NK-92 treated with Interleukin-12 subunit alpha and Interleukin-12 subunit beta, amount 100 ng/mL, for 24 hours (cell line): ENCODE data around the gene C21orf91.

Source experiments
- DNase-seq: peaks from one replicate; lab custom pipeline; 2025; lab: John Stamatoyannopoulos, UW

The C21orf91 gene

DNA sequence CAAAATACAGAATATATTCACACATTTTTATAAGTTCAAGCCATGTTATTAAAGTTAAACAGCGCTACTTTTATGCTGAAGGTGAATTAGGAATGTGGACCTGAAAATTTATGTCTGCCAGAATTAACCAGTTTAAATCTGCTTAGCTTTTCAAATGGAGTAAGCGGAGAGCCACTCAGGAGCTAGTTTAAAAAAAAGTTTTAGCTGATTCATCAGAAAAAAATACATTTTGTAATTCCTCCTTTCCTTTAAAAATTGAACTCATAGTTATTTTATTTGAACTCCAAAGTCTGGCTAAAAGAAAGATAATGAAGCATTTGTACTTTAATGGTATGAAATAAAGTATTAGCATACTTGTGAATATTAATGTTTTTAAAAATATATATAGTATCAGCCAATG is 21.2 kb downstream of the C21orf91 start:
- no peak for DNase-seq

DNA sequence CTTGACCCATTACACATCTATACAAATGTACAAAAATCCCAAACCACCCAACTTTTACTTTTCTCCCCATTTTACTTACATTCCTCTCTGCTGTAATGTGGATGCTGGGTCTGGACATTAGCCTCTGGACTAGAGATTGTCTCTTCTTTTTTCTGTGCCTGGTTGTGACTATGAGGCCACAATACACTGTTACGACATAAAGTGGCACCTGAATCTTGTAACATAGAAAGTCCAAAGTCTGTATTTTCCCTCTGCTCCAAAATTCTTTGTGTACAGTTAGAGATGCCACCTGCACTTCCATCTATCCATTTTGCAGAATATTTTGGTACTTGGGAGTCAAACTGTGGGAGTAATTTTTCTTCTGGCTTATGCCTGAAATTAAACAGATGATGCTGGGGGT is 22.7 kb downstream of the C21orf91 start:
- no peak for DNase-seq

DNA sequence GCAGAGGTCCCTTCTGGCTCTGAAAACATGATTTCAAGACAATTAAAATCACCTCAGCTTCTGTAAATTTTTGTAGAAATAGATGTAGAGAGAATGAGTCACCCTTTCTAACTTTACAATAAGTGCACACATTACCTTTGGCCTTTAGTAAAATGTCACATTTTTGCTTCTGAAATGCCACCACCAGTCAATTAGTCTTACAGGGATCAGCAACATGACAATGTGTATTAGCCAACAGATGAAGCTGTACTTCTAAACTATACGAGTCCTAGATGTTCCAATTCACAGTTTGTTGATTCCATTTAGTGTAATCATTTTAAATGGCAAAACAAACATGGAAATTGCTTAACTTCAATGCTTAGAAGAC is 23.1 kb downstream of the C21orf91 start:
- no peak for DNase-seq

DNA sequence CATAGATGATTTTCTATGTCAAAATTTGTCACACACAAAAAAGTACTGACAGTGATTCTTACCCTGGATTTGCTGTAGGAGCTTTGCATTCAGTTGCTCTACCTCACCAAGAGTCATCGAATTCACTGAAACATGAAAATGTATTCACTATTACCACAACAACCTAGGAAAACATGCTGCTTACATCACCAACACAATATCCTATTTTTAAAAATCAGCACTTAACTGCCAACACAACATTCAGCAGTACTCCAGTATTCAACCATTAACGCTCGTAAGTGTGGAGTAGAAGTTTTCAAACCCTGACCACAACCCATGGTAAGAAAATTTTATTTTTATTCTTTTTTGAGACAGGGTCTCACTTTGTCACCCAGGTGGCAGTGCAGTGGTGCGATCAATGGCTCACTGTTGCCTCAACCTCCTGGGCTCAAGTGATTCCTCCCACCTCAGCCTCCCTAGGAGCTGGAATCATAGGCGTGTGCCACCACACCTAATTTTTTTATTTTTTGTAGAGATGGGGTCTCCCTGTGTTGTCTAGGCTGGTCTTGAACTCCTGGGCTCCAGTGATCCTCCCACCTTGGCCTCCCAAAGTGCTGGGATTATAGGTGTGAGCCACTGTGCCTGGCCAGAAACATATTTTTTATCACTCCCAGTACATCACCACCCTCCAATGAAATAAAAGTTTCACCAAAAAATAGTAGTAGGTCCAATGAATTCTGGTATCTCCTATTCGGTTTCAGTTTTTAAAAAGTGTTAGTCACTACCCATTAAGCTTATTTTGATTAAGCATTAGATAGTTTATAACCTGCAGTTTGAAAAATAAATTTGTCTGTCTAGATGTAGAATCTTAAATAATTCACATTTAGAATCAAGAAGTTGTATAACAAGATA is 23.8 kb downstream of the C21orf91 start:
- DNase-seq, result no peak

DNA sequence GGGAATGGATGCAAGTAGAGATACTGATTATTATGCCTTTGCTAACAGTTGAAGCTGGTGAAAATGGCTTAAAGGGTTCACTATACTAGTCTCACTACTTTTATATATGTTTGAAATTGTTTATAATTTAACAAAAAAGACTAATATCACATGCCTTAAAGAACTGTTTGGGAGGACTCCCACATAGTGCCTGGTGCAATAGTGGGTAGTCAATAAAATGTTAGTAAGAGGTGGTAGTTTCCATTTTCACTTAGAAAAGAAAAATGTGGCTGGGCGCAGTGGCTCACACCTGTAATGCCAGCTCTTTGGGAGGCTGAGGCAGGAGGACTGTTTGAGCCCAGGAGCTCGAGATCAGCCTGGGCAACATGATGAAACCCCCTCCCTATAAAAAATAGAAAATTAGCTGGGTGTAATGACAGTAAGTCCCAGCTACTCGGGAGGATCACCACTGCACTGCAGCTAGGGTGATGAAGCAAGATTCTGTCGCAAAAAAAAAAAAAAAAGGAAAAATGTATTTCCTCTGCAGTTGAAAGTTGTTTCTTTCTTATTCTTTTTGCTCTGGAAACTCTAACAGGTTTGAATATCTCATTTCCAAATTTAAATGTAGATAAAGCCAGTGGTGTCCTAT is 24.5 kb downstream of the C21orf91 start:
- no peak for DNase-seq

DNA sequence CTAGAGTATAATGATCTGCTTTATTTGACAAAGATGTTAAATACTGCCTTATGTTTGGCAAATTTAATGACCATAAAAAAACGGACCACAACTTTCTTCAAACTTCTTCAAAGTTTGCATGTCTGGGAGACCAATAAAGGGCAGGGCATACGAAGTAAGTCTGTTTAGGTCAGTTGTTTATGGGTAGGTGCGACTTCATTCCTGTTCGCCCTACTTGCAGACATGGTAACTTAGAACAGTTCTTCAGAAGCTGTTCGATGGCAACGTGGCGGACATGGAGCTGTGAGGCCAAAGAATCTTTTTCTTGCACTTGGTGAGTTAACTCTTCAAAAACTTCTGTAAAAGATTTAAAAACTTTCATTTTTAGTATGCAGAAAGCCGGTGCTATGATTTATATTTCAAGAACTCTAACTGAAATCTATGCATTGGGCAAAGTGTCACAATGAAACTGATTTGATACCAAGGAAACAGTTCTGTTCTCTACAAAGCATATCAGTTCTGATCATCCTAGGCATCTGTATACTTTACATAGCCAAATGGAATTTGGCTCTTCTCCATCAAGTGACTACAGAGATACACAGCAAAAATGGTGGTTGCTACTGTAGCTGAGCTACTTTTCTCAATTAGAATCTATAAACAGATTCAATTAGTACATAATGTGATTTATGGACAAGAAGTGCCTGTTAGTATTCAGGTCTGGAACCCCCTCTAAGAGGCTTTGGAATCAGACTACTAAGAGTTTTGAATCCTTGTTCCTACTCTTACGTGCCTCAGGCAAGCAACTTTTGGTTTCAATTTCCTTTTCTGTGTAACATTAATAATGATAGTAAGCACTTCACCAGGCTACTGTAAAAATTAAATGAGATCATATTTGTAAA is 25.7 kb downstream of the C21orf91 start:
- no peak for DNase-seq

DNA sequence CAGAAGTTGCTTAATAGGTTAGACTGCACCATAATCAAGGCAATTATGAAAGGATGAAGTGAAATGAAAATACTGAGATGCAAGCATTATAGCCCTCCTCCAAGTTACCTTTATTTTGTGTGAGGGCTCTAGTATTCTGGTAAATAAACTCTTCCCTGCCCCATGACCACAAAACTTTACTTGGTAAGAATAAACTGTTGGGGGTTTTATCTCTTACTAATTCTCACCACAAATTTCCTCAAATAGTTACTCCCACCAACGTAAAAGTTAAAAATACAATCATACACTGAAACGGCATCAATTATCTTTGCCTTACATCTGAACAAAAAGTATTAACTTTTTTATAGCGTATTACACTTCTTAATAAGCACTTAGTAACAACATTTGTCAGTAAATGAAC is 29.5 kb downstream of the C21orf91 start:
- DNase-seq, result no peak

DNA sequence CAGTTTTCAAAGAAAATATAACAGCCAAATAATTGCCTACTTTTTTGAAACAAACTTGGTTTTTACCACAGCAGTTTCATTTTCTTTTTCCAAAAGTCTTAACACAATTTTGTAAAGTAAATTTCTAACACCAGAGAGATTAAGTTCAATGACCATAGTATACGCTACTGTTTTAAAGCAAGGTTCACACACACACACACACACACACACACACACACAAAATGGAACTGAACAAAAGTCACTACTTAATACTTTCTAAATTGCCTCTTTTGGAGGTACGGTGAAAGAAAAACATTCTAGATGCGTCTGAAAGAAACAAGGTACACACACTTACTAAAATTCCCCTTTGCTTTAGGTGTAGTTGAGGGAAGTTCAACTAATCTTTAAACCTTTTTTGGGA is 30.1 kb downstream of the C21orf91 start:
- DNase-seq, result no peak

DNA sequence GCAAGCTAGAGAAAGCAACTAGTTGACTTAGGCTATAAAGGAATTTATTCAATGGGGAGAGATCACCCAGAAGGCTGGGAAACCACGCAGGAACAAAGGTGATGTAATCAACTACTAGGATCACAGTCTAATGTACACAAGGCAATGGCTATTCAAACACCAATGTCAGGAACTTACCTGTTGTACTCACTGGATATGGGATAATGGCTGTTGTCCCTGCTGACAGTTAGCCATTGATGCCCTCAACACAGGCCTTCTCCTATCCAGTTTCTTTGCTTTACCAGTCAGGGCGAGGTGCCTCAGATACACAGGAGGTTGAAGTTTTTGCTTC is 32.3 kb downstream of the C21orf91 start:
- no peak for DNase-seq

DNA sequence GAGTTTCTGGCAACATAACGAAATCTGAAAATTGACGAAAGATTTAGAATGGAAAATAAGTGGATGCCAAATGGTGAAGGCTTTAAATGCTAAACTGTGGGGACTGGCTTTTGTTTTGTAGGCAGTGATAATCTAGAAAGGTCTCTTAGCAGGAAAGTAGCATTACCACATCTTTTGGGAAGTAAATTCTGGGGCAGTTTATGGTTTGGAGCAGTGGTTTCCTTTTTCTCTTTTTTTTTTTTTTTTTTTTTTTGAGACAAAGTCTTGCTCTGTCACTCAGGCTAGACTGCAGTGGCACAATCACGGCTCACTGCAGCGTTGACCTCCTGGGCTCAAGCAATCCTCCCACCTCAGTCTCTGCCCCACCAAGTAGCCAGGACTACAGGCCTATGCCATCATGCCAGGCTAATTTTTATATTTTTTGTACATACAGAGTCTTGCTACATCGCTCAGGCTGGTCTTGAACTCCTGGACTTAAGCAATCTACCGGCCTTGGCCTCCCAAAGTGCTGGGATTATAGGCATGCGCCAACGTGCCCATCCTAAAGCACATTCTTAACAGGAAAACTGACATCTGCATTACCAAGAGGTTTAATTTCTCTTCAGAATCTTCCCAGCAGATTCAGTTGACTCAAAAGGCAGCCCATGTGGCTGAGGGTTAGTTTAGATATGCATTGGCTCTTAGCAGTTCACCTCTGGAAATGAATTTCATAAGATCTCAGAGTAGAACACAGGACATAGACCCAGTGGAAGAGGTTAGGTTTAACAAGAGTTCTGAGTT is 32.9 kb downstream of the C21orf91 start:
- DNase-seq, result no peak

DNA sequence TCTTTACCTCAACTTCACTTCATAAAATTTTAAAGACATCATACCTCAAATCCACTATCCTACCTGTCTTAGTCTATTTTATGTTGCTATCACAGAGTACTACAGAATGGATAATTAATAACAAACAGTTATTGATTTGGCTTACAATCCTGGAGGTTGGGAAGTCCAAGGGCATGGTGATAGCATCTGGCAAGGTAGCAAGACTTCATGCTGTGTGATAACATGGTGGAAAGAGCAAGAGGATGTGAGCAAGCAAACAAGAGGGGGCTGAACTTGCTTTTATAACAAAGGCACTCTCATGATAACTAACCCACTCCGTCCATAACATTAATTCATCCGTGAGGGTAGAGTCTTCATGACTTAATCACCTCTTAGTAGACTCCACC is 33.8 kb downstream of the C21orf91 start:
- DNase-seq, result no peak

DNA sequence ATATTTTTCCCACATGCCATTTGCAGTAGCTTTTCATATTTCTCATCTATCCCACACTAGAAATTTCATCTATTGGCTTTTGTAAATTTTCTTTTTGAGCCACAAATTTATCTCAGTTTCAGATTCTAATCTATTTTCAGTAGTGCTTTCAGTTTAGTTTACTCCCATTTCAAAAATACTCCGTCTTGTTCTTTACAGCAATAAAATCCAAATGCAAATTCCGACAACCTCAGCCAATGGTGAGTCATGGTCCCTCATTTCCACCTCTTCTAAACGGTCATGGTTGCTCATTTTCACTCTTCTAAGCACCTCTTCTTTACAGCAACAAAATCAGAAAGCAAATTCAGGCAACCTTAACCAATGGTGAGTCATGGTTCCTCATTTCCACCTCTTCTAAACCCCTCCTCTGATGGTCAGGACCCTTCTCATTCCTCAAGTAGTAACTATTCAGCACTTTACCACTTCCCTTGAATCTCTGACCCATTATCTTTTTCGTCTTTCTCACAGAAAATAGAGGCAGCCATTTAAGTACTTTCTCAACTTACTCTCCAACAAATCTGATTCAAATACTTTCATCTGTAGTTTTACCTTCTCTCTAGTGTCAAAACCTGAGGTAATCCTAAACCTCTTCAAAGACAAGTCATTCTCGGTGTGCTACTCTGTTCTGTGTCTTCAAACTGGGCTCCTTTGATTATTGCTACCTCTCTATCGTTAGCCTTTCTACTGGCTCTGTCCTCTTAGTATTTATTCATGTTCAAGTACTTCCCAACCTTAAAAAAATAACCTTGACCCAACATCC is 34.4 kb downstream of the C21orf91 start:
- DNase-seq, result no peak

DNA sequence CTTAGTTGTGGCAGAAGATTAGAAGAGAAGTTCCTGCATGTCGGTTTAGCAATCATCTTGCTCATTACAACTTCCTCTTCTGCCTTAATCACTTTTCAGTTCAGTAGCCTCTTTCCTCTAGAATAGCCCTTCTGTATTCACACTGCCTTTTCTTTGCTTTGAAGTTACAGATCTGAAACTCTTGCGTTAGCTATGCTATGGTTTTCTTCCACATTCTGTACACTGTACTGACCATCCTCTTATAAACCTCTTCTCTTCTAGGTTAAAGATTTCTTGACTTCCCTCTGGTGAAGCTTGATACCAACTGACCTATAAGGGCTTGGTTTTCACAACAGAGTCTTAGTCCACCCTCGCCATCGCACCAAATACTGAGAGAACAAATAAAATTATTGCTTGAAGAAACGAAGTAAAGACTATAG is 35.0 kb downstream of the C21orf91 start:
- DNase-seq, result no peak

DNA sequence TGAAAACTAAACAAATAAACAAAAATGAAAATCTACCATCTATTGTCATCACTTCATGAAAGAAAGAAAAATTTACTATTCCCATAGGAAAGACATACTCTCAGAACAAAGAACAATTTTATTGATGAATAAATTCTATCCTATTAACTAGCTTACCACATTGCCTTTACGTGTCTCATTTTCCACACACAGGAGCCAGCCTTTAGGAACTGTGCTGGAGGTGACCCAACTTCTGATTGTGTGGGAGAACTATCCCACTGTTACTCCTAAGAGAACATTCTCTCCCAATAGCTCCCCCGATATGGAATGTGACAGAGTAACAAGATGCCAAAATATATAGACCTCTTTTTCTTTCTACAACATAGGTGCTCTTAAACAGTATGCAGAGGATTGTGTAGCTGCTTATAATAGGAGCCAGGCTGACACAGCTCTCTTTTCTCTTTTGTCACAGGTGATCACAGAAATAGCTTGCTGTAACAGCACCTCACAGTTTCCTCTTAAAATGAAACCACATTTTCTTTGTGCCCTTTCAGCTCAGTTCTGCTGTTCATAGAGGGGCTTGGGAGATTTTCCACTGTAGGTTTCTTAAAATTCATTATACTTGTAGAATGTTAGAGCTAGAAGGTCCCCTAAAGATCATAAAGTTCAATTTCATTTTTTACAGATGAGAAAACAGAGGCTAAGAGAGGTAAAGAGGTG is 35.5 kb downstream of the C21orf91 start:
- no peak for DNase-seq

DNA sequence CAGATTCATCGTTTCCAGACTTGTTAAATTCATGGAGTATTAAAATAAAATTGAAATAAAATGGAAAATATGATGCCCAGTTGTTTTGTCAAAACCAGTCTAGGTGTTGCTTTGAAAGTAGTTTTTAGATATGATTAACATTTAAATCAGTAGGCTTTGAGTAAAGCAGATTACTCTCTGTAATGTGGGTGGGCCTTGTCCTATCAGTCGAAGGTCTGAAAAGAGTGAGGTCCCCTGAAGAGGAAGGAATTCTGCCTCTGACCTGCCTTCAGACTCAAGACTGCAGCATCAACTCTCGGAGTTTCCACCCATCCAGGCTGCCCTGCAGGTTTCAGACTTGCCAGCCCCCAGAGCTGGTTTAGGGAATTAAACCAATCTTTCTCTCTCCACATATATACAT is 36.2 kb downstream of the C21orf91 start:
- no peak for DNase-seq

DNA sequence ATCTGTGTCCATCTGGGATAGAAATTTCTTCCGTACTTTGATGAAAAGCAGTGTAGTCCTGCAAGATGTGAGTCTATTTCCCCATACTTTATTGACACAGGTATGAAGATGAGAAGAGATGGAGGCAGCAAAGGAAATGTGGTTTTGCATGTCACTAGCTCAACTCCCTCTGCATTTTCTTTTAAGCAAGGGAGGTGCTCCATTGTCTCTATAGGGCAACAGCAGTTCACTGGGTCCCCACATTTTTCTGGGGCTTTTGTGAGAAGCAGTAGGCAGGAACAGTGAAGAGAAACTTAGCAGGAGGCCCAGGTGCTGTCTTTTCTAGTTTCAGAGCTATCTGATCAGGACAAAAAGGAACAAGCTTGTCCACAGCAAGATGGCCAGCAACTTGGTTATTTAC is 37.1 kb downstream of the C21orf91 start:
- DNase-seq, result no peak

DNA sequence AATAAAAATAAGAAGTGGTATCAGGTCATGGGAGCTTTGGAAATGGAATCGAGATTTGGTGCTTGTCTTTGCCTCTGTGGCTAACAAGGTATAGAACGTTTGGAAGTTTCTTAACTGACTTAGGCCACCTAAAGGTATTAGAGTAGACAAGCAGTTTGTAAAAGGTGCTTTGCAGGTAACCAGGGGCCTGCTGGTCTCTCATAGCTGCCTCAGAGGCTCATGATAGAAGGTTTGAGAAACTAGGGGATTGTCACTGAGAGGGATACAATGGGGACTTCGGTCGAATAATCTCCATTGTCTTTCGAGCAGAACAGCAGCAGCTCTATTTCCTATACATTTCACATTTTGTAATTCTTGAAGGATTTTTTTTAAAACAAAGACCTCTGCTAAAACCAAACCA is 37.6 kb downstream of the C21orf91 start:
- DNase-seq, result no peak

DNA sequence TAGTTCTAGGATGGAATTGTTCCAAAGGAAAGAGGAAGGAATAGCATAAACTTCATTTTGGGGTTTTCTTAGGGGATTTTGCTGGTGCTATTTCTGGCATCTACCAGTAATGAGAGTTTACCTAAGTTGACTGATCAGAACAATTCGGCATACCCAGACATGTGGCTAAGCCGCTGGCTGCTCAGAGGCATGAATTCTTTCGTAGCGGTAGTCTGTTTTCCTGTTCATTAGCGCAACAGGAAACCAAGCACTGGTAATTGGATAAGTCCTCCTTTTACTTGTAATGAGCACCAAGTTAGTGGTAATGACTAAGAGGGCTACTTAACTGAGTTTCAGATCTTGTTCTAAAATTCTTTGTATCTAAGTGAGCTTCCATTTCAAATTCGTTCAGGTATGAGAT is 38.6 kb downstream of the C21orf91 start:
- DNase-seq, result no peak

DNA sequence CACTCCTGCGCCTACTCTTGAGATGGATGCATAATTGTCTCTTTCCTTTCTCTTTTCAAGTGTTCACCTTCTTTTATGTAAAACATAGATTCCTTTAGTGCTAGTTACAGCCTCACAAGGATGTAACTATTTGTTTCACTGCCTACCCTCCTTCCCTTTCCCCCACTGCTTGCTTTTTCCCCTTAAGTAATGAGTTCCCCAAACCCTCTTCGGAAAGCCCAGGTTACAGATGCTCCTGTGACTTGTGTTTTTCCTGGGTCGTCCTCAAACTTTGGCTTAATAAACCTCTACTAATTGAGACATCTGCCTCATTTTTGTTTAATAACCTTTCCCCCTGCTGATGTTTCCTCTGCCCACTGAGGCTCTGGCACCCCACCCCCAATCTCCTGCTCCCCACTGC is 39.2 kb downstream of the C21orf91 start:
- no peak for DNase-seq

DNA sequence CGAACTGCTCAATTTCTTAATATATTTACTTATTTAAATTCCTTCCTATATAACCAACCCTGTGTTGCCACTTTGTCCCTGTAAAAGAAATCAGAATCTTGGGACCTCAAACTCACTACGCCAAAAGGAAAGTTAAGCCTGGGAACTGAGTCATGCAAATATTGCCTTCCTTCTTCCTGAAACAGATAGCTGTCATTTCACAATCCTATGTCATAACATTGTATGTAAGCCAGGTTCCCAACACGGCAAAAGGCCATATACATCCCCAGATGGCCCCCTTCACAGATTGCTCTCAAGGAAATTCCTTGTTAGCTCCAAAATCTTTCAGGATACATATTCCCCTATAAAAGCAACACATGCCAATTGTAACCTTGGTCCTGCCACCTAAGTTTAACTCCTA is 39.7 kb downstream of the C21orf91 start:
- no peak for DNase-seq
